ENCODE data around the gene MED7. TPM values are rescaled to one million over a fixed set of nuclear protein-coding genes. Genes with fewer than 3 reads are reported as not detected.

Gene MED7
- total and polyA plus RNA-seq, 10 of the 15 experiments (the other 5 are each of a cell fraction or from before 2014, with no cell fraction given) = 9.3 to 47.7 (median 22.7) TPM

DNA sequence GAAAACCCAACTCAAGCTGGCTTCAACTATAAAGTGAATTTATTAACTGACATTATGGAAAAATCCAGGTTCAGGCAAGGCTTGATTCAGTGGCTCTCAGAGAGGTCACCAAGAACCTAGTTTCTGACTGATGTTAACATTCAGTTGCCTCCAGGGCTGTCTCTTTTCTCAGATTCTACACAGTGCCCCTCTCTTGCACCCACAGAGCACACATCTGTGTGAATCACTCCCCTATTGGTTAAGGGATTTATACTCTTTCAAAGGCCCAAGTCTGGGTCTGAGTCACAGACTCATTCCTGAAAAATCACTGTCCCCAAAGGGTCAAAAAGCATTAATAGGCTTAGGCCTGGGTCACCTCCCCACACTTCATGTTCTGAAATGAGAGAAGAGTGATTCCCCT is 27.7 kb downstream of the MED7 start:
- RAD21 ChIA-PET (ENCODE audit: unreplicated experiment) = interaction anchor here (0.8 to 3.8 kb wide), 5 partner anchors 17 to 227 kb away, joined by 3 to 21 read pairs (median 8); partner anchors contain the start of gene MED7
- Histone ChIP-seq H3K4me2 (ENCODE audit: control insufficient read depth, insufficient read depth) (no peak overlapping the region), H3K9me3 (replicated peaks; ENCODE audit: control insufficient read depth, insufficient read depth, low read length) (no peaks in the 10 kb centered on the region; the same call in 2 of the 3 replicates), H3K4me1 (ENCODE audit: control insufficient read depth, insufficient read depth, low read length) (peaks cover 22% of the 10 kb centered on the region), H3K79me2 (ENCODE audit: control insufficient read depth, insufficient read depth, low read length) (no peaks in the 10 kb centered on the region), H3K36me3 (ENCODE audit: control insufficient read depth in 2 of 2, insufficient read depth in 2 of 2, low read length in 1 of 2) (no peaks in the 10 kb centered on the region), H3K27me3 (replicated peaks in 1 of 2; ENCODE audit: control insufficient read depth in 2 of 2, insufficient read depth in 2 of 2, low read length in 1 of 2) (no peaks in the 10 kb centered on the region), H3K9ac (ENCODE audit: control insufficient read depth, insufficient read depth, low read length) (no peak overlapping the region), H2AFZ (ENCODE audit: control insufficient read depth, low read depth, low read length) (peak overlapping the region; percentile 11), H3K4me3 (no peak overlapping the region), H4K20me1 (ENCODE audit: control insufficient read depth, insufficient read depth) (no peaks in the 10 kb centered on the region), H3K27ac (ENCODE audit: control insufficient read depth, insufficient read depth) (peak overlapping the region; percentile 90)
- in situ Hi-C loops (cut with MboI) = no loop called here
- SMC1A ChIA-PET (ENCODE audit: uncharacterized antibody, unreplicated experiment) = interaction anchor here (0.7 to 6.2 kb wide), 14 partner anchors 7 to 235 kb away, joined by 3 to 54 read pairs (median 6); partner anchors contain the start of gene MED7
- CTCF ChIA-PET = interaction anchor here (1.1 to 4.1 kb wide), 3 partner anchors 17 to 178 kb away, joined by 4 to 51 read pairs (median 4); no protein-coding TSS in a partner anchor
- ATAC-seq (peak; percentile 50), FAIRE-seq (no peak), DNase-seq (ENCODE audit: low read depth, low spot score) (no peak)
- no TSS peak for BruUV-seq (replicated peaks)
- intact Hi-C loops (cut with micrococcal nuclease; ENCODE audit: unreplicated experiment) = loop anchor here (5.0 to 10.0 kb wide), 2 partner anchors 88 to 190 kb away; no protein-coding TSS in a partner anchor
- POLR2A ChIA-PET = interaction anchor here (1.1 to 1.2 kb wide), 2 partner anchors 19 to 20 kb away, joined by 3 to 5 read pairs; no protein-coding TSS in a partner anchor
- TF ChIP-seq ZNF384 (IDR thresholded peaks at IDR 0.05; ENCODE audit: borderline replicate concordance, low read depth, low read length) = no peak
- TF ChIP-seq CBFB (IDR thresholded peaks at IDR 0.05; ENCODE audit: low read depth) = no peak
- no peak for TF ChIP-seq PAX5 (IDR thresholded peaks at IDR 0.05; ENCODE audit: borderline replicate concordance, low read depth, low read length)
- 0 out of 4 replicates have a peak, but pooled peaks have one; percentile 16 to 36 for TF ChIP-seq IKZF2 (IDR thresholded peaks at IDR 0.05)
- no peak for TF ChIP-seq GABPA (IDR thresholded peaks at IDR 0.05; ENCODE audit: low read depth)
- TF ChIP-seq NR2F1 (conservative IDR thresholded peaks at IDR 0.05) = peak; percentile 46; the same call in 1 of the 2 replicates
- TF ChIP-seq SUZ12 (IDR thresholded peaks at IDR 0.05; ENCODE audit: unreplicated experiment) = no peak
- no peak for TF ChIP-seq MYC (IDR thresholded peaks at IDR 0.05; ENCODE audit: insufficient read depth, insufficient read length, insufficient replicate concordance, low read length, severe bottlenecking)
- TF ChIP-seq SMARCA5 (IDR thresholded peaks at IDR 0.05) = no peak
- TF ChIP-seq, protein P1, sequence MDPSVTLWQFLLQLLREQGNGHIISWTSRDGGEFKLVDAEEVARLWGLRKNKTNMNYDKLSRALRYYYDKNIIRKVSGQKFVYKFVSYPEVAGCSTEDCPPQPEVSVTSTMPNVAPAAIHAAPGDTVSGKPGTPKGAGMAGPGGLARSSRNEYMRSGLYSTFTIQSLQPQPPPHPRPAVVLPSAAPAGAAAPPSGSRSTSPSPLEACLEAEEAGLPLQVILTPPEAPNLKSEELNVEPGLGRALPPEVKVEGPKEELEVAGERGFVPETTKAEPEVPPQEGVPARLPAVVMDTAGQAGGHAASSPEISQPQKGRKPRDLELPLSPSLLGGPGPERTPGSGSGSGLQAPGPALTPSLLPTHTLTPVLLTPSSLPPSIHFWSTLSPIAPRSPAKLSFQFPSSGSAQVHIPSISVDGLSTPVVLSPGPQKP (IDR thresholded peaks at IDR 0.05; ENCODE audit: low read depth, low read length) = no peak
- no peak for TF ChIP-seq CBX3 (IDR thresholded peaks at IDR 0.05; ENCODE audit: borderline replicate concordance, low read depth)
- no peak for TF ChIP-seq GATAD2B (conservative IDR thresholded peaks at IDR 0.05; ENCODE audit: low read depth)
- TF ChIP-seq, protein P2, sequence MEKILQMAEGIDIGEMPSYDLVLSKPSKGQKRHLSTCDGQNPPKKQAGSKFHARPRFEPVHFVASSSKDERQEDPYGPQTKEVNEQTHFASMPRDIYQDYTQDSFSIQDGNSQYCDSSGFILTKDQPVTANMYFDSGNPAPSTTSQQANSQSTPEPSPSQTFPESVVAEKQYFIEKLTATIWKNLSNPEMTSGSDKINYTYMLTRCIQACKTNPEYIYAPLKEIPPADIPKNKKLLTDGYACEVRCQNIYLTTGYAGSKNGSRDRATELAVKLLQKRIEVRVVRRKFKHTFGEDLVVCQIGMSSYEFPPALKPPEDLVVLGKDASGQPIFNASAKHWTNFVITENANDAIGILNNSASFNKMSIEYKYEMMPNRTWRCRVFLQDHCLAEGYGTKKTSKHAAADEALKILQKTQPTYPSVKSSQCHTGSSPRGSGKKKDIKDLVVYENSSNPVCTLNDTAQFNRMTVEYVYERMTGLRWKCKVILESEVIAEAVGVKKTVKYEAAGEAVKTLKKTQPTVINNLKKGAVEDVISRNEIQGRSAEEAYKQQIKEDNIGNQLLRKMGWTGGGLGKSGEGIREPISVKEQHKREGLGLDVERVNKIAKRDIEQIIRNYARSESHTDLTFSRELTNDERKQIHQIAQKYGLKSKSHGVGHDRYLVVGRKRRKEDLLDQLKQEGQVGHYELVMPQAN (conservative IDR thresholded peaks at IDR 0.05) = no peak
- no peak for TF ChIP-seq MYB (IDR thresholded peaks at IDR 0.05; ENCODE audit: borderline replicate concordance, low read depth, low read length)
- TF ChIP-seq PAX8 (IDR thresholded peaks at IDR 0.05) = no peak
- TF ChIP-seq ZBED1 (IDR thresholded peaks at IDR 0.05; ENCODE audit: borderline replicate concordance) = no peak
- TF ChIP-seq, protein P3, sequence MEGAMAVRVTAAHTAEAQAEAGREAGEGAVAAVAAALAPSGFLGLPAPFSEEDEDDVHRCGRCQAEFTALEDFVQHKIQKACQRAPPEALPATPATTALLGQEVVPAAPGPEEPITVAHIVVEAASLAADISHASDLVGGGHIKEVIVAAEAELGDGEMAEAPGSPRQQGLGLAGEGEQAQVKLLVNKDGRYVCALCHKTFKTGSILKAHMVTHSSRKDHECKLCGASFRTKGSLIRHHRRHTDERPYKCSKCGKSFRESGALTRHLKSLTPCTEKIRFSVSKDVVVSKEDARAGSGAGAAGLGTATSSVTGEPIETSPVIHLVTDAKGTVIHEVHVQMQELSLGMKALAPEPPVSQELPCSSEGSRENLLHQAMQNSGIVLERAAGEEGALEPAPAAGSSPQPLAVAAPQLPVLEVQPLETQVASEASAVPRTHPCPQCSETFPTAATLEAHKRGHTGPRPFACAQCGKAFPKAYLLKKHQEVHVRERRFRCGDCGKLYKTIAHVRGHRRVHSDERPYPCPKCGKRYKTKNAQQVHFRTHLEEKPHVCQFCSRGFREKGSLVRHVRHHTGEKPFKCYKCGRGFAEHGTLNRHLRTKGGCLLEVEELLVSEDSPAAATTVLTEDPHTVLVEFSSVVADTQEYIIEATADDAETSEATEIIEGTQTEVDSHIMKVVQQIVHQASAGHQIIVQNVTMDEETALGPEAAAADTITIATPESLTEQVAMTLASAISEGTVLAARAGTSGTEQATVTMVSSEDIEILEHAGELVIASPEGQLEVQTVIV (IDR thresholded peaks at IDR 0.05; ENCODE audit: borderline replicate concordance, partially characterized antibody) = no peak
- TF ChIP-seq JUNB (IDR thresholded peaks at IDR 0.05) = peak; percentile 24

Measured in GM12878 (cell line).